ENCODE measurements around the gene RGS6.

DNA sequence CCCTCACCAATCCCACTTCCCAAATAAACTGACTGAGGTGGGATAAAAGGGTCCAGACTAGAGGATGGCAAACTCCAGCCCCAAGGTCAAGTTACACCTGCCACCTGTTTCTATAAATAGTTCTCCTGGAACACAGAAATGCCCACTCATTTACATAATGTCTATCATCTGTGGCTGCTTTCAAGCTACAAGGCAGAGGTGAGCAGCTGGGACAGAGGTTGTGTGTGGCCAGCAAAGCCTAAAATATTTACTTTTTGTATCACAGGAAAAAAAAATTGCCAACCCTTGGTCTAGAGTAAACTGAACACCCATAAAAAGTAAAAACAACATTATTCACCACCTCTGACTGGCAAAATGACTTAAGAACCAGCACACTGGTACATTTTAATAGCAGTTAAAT lies 269.4 kb downstream of the RGS6 start:
- TF ChIP-seq, protein P1, sequence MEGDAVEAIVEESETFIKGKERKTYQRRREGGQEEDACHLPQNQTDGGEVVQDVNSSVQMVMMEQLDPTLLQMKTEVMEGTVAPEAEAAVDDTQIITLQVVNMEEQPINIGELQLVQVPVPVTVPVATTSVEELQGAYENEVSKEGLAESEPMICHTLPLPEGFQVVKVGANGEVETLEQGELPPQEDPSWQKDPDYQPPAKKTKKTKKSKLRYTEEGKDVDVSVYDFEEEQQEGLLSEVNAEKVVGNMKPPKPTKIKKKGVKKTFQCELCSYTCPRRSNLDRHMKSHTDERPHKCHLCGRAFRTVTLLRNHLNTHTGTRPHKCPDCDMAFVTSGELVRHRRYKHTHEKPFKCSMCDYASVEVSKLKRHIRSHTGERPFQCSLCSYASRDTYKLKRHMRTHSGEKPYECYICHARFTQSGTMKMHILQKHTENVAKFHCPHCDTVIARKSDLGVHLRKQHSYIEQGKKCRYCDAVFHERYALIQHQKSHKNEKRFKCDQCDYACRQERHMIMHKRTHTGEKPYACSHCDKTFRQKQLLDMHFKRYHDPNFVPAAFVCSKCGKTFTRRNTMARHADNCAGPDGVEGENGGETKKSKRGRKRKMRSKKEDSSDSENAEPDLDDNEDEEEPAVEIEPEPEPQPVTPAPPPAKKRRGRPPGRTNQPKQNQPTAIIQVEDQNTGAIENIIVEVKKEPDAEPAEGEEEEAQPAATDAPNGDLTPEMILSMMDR (IDR thresholded peaks at IDR 0.05), result no peak
- no peak for TF ChIP-seq POLR2A (IDR thresholded peaks at IDR 0.05)
